ENCODE results near the gene MTUS2.
"Not testable (repeated sequence)": the region's sequence is repeated elsewhere in the genome, so short reads cannot be mapped to it uniquely, and the experiment has no call there.

MTUS2 gene

DNA sequence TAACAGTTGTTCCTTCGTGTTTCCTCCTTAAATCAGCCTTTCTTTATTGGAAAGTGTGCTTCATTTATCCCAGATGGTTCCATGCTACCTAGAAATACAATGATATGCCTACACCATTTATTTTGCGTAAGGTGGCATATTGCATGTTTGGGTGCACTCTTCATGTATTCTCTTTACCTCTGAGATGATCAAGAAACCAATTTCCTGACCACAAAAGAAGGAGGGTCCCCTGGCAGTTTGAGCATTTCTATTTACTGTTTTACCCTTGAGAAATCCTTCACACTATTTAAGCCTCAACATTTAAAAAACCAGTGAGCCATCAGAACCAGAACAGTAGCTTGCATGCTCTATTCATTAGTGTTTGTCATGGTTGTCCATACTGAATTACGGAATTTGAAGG lies 354.0 kb downstream of the MTUS2 start:
- no peak for DNase-seq

DNA sequence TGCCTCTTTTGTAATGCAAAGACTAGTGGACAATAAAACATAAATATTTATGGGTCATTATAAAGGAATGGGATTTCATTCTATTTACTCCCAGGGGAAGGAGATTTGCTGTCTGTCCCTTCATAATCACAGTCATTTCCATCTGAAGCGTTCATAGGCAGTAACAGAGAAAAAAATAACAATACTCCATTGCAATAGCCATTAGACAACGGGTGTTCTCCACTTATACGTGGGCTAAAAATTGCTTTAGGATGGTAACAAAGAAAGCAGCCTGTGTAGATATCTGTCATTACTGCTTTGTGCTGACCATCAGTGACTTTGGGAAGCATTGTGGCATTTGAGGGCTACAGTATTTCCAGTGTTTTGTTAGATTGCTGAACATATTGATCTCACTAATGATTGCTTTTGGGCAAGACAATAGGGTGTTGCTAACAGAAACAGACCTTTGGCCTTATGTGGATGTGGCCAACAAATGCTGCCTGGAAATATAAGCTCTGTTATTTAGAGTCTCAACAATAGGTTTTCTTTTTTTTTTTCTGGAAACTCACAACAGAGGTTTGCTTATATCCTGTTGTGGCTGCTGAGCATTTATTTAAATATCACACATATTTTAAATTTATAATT lies 355.2 kb downstream of the MTUS2 start:
- DNase-seq: no peak

DNA sequence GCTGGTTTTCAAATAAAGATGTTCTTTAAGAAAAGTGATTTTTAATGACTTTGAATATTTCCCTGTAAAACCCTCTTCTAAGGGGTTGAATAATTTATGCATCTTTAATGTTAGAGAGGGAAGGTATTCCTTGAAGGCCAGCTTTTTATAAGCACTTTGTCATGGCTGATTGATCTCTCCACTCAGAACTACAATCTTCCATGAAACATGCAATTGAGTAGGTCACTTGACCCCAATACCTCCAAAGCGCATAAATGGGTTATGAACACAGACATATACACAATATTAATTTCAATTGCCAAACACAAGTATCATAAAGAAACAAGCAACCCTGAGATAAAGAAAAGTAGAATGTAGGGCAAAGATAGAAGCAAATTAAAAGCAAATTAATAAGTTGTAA lies 359.9 kb downstream of the MTUS2 start:
- DNase-seq: no peak

DNA sequence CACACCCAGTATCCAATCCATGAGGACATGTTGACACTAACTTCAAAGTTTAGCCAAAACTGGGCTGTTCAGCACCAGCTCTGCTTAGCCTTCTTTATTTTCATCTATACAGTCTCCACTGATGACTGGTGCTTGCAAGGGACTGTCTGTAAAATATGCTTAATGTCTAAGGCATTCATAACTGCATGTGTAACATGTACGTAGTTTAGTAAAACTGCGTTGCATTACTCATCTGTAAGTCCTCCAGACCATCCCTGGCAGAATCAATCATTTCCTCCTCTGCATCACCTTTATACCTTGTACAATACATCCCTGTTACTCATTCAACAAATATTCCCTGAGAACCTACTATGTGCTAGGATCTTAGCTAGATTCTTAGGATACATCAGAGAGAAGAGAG lies 362.1 kb downstream of the MTUS2 start:
- DNase-seq: no peak

DNA sequence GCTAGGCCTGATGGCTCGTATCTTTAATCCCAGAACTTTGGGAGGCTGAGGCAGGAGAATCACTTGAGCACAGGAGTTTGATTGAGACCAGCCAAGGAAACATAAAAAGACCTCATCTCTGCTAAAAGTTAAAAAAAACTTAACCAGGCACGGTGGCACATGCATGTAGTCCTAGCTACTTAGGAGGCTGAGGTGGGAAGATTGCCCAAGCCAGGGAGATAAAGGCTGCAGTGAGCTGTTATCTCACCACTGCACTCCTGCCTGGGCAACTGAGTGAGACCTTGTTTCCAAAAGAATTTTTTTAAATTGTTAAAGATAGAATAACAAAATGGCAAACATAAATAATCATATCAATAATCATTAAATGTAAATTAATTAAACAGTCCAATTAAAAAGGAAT lies 365.8 kb downstream of the MTUS2 start:
- DNase-seq: peak; percentile 79

DNA sequence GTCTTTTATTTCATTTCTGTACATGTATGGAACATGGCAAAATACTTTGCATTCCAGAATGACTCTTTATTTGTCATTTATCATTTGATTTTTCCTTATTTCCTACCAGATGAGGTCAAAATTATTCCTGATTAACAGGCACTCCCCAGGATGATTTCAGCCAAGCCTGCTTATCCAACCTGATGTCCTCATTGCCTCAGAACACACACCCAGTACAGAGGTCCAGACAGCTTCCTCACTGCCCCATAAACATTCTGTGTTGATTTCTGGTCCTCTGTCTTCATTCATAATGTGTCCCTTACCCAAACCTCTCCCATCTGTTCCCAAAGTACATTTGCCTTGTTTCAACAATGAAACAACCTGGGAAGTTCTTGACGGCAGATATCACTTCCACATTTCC lies 367.4 kb downstream of the MTUS2 start:
- no peak for DNase-seq

DNA sequence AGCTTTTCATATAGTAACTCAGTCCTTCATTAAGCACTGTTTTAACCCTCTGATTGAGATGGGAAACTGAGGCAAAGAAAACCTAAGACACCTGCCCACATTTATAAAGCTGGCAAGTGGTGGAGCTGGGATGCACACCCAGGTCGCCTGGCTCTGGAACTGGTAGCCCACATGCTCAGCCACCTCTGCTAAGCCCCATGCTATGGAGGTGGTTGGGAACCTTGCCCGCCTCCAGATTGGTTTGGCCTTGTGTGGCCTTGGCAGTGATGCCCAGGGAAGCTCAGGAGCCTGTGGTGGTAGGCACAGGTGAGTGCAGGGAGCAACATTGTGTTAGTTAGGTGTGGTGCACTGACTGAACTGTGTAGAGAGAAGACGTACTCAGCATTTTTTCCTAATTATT lies 370.2 kb downstream of the MTUS2 start:
- DNase-seq: no peak

DNA sequence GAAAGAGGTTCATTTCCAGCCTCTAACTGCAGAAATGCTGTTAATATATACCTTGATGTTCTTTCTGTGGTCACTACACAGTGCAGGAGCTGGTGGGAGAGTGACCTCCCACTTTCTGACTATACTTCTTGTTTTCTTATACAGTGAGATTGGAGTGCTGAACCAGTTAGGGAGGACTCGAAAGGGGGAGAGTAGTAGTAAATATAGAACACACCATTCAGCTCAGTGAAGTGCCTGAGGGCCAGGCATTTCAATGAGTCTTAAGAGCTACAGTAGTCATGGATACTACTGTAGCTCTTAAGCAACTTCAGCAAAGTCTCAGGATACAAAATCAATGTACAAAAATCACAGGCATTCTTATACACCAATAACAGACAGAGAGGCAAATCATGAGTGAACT lies 372.9 kb downstream of the MTUS2 start:
- no peak for DNase-seq

DNA sequence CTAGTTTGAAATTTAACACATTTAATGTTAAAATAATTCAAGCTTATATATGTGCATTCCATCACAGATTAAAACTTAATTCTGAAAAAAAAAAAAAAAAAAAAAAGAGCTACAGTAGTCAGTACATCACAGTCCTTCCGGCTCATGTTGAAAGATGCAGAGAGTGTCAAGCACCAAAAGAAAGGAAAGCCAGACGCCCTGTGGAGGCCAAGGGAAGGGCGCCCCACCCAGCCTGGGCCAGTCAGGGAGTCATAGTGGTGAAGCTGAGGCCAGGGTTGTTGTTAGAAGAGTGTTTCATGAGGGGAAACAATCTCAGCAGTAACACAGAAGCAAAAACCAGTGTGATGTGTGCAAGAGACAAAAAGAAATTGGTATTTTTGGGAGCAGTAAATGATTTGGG lies 375.3 kb downstream of the MTUS2 start:
- no peak for DNase-seq

DNA sequence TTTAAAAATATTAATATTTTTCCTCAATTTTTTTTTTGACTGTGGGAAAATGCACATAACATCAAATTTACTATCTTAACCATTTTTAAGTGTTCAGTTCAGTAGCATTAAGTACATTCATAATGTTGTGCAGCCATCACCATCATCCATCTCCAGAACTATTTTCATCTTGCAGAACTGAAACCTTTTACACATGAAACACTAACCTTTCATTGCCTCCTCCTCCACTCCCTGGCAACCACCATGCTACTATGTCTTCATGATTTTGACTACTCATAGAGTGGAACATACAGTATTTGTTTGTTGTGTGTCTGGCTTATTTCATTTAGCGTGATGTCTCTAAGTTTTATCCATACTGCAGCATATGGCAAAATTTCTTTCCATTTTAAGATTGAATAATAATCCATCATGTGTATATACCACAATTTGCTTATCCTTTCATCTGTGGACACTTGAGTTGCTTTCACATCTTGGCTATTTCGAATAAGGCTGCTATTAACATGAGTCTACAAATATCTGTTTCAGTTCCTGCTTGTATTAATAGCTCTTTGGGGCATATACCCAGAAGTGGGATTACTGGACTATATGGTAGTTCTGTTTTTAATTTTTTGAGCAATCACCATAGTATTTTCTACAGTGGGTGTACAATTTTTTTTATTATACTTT lies 376.4 kb downstream of the MTUS2 start:
- no peak for DNase-seq

DNA sequence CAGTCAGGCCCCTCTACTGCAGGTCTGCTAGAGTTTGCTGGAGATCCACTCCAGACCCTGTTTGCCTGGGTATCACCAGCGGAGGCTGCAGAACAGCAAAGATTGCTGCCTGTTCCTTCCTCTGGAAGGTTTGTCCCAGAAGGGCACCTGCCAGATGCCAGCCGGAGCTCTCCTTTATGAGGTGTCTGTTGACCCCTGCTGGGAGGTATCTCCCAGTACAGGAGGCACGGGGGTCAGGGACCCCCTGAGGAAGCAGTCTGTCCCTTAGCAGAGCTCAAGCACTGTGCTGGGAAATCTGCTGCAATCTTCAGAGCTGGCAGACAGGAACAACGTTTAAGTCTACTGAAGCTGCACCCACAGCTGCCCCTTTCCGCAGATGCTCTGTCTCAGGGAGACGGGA lies 382.6 kb downstream of the MTUS2 start:
- not testable (repeated sequence) for DNase-seq

DNA sequence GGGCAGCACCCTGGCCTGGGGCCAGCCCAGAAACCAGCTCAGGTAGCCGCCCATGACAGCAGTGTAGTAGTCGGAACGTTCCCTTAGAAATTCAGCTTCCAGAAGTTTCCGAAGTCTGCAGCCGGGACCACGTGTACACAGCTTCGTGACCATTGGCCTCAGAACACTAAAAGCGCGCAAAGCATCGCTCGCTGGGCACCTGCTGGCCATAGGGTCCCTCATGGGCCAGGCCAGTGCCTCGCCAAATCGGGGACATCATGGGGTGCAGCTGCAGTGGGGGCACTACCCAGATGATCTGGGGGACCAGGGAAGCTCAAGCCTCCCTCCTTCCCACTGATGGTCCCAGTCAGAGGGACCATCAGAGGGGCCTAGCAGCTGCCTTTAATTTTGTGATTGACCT lies 384.5 kb downstream of the MTUS2 start:
- no peak for DNase-seq

DNA sequence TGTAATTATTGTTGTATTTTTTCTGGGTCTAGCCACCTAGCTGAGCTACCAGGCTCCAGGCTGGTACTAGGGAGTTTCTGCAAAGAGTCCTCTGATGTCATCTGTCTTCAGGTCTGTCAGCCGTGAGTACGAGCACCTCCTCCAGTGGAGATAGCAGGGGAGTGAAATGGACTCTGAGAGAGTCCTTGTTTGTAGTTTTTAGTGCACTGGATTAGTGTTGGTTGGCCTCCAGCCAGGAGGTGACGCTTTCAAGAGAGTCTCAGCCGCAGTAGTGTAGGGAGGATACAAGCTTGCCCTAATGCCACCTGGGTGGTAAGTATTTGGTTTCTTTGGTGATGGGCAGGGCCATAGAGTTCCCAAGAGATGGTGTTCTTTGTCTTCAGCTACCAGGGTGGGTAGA lies 390.5 kb downstream of the MTUS2 start:
- DNase-seq: no peak

DNA sequence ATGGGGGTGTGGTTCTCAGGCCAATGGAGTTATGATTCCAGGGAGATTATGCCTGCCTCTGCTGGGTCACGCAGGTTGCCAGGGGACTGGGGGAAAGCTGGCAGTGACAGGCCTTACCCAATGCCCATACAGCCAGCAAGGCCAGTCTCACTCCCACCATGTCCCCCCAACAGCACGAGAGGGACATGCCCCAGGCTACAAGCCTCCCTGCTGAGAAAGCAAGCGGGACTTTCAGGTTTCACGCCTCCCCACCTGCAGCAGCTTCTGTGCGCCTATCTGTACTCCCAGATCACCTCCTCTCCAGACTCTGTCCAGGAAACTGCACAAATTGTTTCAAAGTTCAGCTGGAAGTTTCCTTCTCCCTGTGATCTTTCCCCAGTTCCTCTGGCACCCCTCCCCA lies 391.0 kb downstream of the MTUS2 start:
- DNase-seq: not testable (repeated sequence)

DNA sequence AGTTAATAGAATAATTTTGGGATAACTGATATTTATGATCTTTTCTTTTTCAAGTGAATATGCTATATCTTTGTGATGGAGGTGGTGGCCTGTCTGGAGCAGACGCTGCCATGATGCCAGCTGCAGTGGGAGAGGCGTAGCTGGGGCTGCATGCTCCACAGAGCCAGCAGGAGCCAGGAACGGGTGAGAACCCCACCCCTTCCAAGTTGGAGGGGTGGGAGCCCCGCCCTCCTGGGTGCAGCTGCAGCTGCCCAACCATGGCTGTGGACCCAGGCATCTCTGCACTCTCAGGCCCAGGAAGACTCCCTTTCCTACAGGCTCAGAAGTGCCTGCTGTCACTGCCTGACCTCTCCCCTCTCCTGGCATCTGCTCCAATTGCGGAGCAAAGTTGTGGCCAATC lies 402.3 kb downstream of the MTUS2 start:
- no peak for DNase-seq

DNA sequence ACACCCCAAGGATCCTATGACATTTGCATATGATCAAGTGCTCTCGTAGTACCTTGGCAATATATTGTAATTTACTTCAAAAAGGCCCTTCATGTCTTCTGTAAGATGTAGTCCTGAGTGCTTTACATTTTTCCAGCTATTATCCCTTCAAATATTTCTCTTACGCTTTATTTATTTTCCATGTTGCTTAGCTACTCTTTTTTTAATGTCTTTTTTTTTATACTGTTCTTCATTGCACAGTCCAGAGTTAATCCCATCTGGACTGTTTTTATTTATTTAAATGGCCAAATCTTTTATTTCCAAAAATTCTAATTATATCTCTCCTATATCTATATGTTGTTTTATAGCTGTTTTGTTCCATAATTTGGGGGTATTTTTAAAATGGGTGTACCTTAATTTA lies 404.1 kb downstream of the MTUS2 start:
- no peak for DNase-seq

DNA sequence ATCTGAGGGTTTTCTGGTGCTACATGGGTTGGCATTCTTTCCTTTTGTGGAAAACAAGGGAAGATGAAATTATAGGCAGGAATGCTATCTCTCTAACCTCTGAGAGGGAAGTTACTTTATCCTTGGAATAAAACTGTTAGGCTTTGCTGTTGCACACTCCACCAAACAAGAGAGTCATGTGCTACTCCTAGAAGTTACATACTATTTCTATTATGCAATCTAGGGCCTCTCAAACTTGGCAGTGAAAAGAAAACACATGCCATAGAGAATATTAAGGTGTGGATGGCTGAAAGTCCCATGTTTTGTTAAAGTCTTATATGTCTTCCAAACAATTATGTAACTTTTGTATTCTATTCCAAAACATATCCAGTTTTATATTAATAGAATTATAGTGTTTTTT lies 407.4 kb downstream of the MTUS2 start:
- DNase-seq: no peak

DNA sequence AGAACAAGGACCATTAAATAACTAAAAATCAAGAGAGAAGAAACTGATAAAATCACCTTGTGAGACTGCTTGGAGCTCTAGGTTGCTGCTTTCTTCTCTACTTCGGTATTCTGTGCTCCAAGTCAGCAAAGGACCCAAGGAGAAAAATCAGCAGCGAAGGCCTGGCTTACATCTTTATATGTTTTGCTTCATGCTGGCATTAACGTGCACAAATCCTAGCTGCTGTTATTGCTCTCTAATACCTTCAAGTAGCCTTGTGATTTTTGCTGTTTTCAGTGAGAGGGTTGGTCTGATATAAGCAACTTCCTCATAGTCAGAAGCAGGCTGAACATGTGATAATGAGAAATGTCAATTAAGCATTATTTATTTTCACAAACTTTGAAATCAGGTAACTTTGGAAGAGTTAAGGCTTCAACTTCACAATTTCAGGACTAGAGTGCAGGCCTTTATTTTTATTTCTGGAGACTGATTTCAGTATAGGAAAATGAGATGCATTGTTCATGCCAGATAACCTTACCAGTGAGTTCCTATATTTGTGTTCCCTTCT lies 410.2 kb downstream of the MTUS2 start:
- no peak for DNase-seq

DNA sequence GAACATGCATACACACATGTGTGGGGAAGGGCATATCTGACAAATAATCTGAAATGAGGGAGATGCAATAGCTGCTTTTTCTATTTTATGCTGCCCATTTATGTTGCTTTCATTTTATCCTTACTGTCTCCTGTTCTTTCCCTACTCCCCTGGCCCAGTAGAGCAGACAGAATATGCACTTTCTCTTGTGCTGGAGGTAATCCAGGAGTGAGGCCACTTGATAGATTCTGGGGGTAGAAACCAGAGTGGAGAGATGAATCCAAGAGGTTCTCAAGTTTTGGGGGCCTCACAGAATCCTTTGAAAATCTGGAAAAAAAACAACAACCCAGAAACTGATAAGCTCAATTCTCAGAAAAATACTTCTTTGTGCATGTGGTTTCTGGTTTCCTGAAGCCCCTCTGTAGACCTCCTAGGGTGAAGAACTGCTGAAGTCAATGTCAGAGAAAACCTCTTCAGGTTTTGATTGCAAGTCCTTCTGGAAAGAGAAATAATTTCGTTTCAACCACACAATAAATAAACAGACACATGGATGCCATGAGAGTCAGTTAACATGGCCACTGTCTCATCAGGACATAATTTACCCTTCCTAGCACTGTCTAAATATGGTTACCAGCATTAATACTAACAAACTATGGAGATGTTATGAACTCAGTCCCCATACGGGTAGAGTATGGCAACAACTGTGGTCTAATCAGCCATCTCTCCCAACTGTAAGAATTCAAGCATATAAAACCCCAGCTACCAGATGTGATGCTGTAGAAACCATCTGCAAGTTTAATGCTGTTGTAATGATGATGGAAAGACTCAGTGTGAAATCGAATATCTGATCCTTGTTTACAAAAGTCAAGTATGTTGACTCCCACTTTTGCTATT lies 419.8 kb downstream of the MTUS2 start:
- DNase-seq: no peak

DNA sequence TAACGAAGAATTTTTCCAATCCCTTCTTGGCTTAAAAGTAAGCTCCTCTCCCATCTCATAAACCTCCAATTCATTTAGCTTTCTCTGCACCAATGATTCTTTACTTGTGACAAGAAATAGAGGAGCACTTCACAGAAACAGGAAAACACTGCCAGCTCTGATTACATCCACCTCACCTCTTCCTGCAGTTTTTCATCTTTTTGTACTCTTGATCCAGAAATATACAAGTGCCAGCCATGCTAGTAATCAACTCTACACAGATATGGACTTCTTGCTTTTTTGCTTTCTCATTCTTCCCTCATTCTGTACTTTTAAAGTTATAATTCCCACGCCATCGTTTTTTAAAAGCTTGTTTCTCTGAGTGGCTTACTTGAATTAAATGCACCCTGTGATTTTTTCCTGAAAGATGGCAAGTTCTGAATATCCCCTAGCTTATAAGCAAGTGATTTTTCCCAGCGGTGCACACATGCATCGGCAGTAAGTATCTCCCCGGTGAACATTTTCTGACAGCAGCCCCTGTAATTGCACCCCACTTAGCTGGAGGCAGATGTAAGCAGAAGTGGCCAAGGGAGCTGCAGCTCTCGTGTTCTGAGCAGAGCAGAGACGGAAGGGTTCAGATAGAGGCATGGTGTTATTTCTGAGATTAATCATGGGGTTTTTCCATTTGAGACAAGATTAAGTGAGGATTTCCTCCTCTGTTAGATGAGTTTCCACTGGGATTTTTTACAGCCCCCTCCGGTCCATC lies 434.7 kb downstream of the MTUS2 start:
- no peak for DNase-seq

DNA sequence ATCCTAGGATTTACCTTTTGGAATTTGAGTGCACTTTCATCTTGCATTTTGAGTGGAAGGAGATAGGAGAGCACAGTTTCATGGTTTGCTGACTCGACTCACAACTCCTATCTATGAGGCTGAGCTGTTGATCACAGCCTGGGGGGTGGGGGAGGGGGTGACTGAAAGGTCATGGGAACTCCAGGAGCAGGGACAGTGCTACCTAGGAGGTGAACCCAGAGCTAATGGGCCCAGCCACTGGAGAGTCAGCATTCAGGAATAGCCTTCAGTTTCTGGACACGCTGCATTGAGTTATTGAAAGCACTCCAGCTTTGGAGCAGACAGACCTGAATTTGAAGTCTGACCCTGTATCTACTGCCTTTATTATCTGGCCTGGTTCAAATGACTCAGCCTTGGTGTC lies 435.4 kb downstream of the MTUS2 start:
- DNase-seq: no peak

DNA sequence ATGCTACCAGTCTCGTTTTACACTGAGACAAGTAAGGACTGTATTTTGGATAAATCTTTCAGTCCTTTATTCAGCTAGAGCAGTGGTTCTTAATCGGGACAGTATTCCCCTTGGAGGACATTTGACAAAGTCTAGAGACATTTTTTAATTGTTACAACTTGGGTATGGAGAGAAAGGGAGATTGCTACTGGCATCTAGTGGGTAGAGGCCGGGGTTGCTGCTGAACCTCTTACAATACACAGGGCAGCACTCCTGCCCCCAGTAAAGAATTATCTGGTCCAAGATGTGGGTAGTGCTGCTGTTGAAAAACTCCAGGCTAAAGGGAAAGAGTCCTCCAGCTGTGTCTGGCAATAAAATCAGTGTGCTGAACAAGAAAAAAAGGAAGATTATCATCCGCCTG lies 440.5 kb downstream of the MTUS2 start:
- DNase-seq: no peak

DNA sequence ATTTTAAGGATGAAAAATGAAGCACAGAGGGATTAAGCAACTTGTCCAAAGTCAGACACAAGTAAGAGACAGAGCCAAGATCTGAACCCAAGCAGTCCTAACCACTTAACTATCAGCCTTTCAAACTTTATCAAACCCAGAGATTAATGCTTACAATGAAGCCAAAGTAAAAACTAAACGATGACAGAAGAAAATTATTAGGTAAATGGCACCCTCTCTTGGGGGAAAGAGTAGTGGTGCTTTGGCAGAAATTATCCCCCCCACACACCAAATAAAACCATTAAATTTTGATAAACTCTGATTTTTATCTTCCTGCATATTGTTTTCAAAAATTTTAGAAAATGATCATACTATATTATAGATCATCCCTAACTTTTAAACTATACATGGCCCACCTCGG lies 446.1 kb downstream of the MTUS2 start:
- no peak for DNase-seq
